Gastrocnemius medialis (tissue), 4 donors: Measurements from ENCODE around the gene ZNF750. TPM values are rescaled to one million over a fixed set of nuclear protein-coding genes. Genes with fewer than 3 reads are reported as not detected.
A peak's percentile ranks its signal among the peaks of the same experiment; 100 is the strongest.

Experiments
- ATAC-seq, 2 donors: fragments of 150-250 bp; one replicate each; pipeline ENCODE4 v1.9.1; 2016
- DNase-seq, 2 donors: peaks; one replicate each; pipeline ENCODE4 v3.0.0-alpha.2; 2019
- H3K27ac ChIP-seq, 4 donors: fragments of 200-600 bp; sonication (generic); 1 replicate in 1 of 4; 2 replicates in 3 of 4; pipeline ENCODE4 v1.5.1; 2016 to 2018; ENCODE audit warnings: mild to moderate bottlenecking in 2 of 4, moderate library complexity in 1 of 4
- H3K27me3 ChIP-seq, 3 donors: fragments of 200-600 bp; sonication (generic) in 2 of 3; 1 replicate in 1 of 3; 2 replicates in 2 of 3; pipeline versions ENCODE4 v1.5.1 to v1.6.0; 2016 to 2019; ENCODE audit warnings: mild to moderate bottlenecking in 1 of 3, moderate library complexity in 1 of 3
- H3K36me3 ChIP-seq, 2 donors: fragments of 200-600 bp; sonication (generic) in 1 of 2; one replicate each; pipeline ENCODE4 v1.5.1; 2017 to 2018
- H3K4me1 ChIP-seq, 2 donors: fragments of 200-600 bp; sonication (generic) in 1 of 2; one replicate each; pipeline ENCODE4 v1.5.1; 2016 to 2017; ENCODE audit warnings: mild to moderate bottlenecking in 2 of 2
- H3K4me3 ChIP-seq, 4 donors: fragments of 200-600 bp; sonication (generic) in 3 of 4; 1 replicate in 1 of 4; 2 replicates in 3 of 4; pipeline ENCODE4 v1.5.1; 2016 to 2019; ENCODE audit warnings: mild to moderate bottlenecking in 2 of 4
- H3K9me3 ChIP-seq, 3 donors: fragments of 200-600 bp; sonication (generic) in 2 of 3; 1 replicate in 1 of 3; 2 replicates in 2 of 3; pipeline ENCODE4 v1.5.1; 2016 to 2019
- POLR2A ChIP-seq, 2 donors: fragments of 450-650 bp; IDR thresholded peaks; one replicate each; pipeline ENCODE4 v1.6.1; 2017; ENCODE audit warnings: antibody characterized with exemption in 2 of 2, mild to moderate bottlenecking in 2 of 2, moderate library complexity in 2 of 2
- in situ Hi-C, 4 donors: fragments of 200-750 bp; cut with MboI; loops; one replicate each; pipeline versions ENCODE4 v1.15.0 to v1.8.0; 2017; ENCODE audit warnings: low sequenced_read_pairs in 4 of 4
- intact Hi-C: fragments of 100-400 bp; cut with DNase I; formaldehyde crosslinking; loops from one replicate; pipeline ENCODE4 v1.15.1; 2023; ENCODE audit warnings: low total_unique reads
- total RNA-seq, 4 donors: library from RNA; depleted of rRNA; stranded (reverse); fragments of >200 nt; gene quantifications; one replicate each; pipeline versions ENCODE4 v1.1.0 to v1.2.3, GENCODE V29; 2016
- TF ChIP-seq, protein P1 (sequence below), 5 experiments: fragments of 450-650 bp in 3 of 5; fragments of 200-600 bp in 2 of 5; sonication (generic) in 2 of 5; IDR thresholded peaks in 4 of 5; conservative IDR thresholded peaks in 1 of 5; 1 replicate in 4 of 5; 2 replicates in 1 of 5; pipeline ENCODE4 v1.5.1; 2016 to 2019; ENCODE audit warnings: antibody characterized with exemption in 5 of 5, mild to moderate bottlenecking in 3 of 5, moderate library complexity in 3 of 5

Gene ZNF750
- total RNA-seq, 4 donors from 2014 or later: 2.5 to 17.8 (median 11.7) TPM

DNA sequence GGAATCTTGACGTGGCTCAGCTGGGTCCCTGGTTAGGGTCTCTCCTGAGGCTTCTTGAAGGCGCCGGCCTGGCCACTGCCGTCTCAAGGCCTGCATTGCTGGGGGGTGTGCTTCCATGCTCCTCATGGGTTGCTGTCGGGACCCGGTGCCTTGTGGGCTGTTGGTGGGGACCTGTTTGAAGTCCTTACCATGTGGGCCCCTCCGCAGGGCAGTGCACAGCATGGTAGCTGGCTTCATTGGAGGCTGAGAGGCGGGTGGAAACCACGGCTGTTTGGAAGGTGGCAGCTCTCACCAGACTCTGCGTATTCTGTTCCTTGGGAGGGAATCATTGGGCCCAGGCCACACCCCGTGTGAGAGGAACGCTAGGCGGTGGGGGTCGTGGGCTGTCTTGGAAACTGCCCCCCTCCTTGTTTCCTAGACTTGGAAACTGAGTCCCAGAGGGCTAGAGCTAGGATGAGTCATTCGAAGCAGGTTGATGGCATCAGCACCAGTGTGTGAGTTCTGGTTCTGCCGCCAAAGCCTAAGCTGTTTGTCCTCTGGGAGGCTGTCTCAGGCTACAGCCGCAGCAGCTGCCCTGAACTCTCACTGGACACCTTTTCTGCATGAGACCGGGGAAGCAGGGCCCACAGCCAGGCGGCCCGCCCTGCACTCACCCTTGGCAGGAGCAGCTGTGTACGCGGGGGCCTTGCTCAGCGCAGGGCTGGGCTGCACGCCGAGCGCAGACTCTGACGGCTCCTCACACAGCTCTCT, 35.2 kb downstream of the ZNF750 start:
- Histone ChIP-seq H3K27ac (peak overlapping the region; percentile 83 to 92 (median 88)), H3K4me1 (peaks cover 16 to 22% of the 10 kb centered on the region in 2 donors), H3K9me3 (no peaks in the 10 kb centered on the region), H3K27me3 (no peaks in the 10 kb centered on the region), H3K36me3 (peaks cover 0 to 10% of the 10 kb centered on the region in 2 donors), H3K4me3 (peak overlapping the region in 2 of 4 donors; percentile 3 to 14)
- ATAC-seq (peak; percentile 97 to 98), DNase-seq (peak; percentile 92 to 98)
- intact Hi-C loops (loop anchor here (1.0 to 5.0 kb wide), 4 partner anchors 17 to 108 kb away; no protein-coding TSS in a partner anchor), in situ Hi-C loops (no loop called here)
- TF ChIP-seq, protein P1, sequence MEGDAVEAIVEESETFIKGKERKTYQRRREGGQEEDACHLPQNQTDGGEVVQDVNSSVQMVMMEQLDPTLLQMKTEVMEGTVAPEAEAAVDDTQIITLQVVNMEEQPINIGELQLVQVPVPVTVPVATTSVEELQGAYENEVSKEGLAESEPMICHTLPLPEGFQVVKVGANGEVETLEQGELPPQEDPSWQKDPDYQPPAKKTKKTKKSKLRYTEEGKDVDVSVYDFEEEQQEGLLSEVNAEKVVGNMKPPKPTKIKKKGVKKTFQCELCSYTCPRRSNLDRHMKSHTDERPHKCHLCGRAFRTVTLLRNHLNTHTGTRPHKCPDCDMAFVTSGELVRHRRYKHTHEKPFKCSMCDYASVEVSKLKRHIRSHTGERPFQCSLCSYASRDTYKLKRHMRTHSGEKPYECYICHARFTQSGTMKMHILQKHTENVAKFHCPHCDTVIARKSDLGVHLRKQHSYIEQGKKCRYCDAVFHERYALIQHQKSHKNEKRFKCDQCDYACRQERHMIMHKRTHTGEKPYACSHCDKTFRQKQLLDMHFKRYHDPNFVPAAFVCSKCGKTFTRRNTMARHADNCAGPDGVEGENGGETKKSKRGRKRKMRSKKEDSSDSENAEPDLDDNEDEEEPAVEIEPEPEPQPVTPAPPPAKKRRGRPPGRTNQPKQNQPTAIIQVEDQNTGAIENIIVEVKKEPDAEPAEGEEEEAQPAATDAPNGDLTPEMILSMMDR (IDR thresholded peaks at IDR 0.05 in 4 of 5, conservative IDR thresholded peaks at IDR 0.05 in 1 of 5): peak in 1 of 5 experiments; percentile 13
- TF ChIP-seq POLR2A (IDR thresholded peaks at IDR 0.05): peak in 1 of 2 donors; percentile 24

DNA sequence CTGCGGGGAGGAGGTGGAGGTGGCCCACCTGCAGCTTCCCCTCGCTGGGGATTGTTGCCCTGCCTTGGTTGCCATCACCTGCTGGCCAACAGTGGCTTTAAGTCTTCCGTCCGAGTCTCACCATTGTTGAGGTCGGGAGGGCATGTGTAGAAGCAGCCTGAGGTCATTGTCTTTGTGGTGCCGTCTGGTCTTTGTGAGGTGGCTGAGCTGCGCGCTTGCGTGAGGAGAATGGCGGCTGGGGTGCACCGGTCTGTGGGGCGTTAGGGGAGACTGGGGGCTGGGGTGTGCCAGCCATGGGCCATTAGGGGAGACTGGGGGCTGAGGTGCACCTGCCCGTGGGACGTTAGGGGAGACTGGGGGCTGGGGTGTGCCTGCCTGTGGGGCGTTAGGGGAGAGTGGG, 36.2 kb downstream of the ZNF750 start:
- DNase-seq (no peak), ATAC-seq (no peak)
- H3K27me3 ChIP-seq: no peaks in the 10 kb centered on the region
- H3K36me3 ChIP-seq: peaks cover 0 to 13% of the 10 kb centered on the region in 2 donors
- H3K4me1 ChIP-seq: peaks cover 16 to 22% of the 10 kb centered on the region in 2 donors
- no peak overlapping the region for H3K4me3 ChIP-seq
- in situ Hi-C loops (no loop called here), intact Hi-C loops (loop anchor here (1.0 to 5.0 kb wide), 3 partner anchors 16 to 109 kb away; no protein-coding TSS in a partner anchor)
- H3K27ac ChIP-seq: peak overlapping the region in 1 of 4 donors; percentile 91
- TF ChIP-seq POLR2A (IDR thresholded peaks at IDR 0.05): no peak
- TF ChIP-seq, protein P1 (IDR thresholded peaks at IDR 0.05 in 4 of 5, conservative IDR thresholded peaks at IDR 0.05 in 1 of 5): no peak
- no peaks in the 10 kb centered on the region for H3K9me3 ChIP-seq

DNA sequence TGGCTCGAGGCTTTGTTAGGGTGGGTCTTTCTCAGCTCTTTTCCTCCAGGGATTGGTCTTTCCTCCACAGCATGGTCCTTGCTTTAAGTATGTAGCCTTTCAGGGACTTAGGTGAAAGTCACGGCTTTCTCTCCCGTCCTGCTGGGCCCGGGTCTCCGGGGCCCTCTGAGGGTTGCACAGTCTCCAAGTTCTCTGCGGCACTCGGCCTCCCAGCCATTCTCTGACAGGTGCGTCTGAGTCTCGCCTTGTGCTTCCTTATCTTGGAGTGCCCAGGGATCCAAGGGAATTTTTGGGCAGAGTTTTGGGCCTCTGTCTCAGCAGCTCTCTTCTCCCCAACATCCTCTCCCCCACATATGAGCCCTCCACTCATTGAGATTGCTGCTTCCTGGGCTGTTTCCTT, 36.6 kb downstream of the ZNF750 start:
- intact Hi-C loops: loop anchor here (5.0 kb wide), 1 partner anchor 109 kb away; no protein-coding TSS in a partner anchor
- H3K27me3 ChIP-seq: no peaks in the 10 kb centered on the region
- H3K36me3 ChIP-seq: peaks cover 0 to 13% of the 10 kb centered on the region in 2 donors
- ATAC-seq (no peak), DNase-seq (no peak)
- H3K4me3 ChIP-seq: no peak overlapping the region
- H3K4me1 ChIP-seq: peaks cover 16 to 22% of the 10 kb centered on the region in 2 donors
- in situ Hi-C loops: no loop called here
- no peak for TF ChIP-seq POLR2A (IDR thresholded peaks at IDR 0.05)
- TF ChIP-seq, protein P1 (IDR thresholded peaks at IDR 0.05 in 4 of 5, conservative IDR thresholded peaks at IDR 0.05 in 1 of 5): no peak
- H3K9me3 ChIP-seq: no peaks in the 10 kb centered on the region
- peak overlapping the region in 1 of 4 donors; percentile 91 for H3K27ac ChIP-seq

DNA sequence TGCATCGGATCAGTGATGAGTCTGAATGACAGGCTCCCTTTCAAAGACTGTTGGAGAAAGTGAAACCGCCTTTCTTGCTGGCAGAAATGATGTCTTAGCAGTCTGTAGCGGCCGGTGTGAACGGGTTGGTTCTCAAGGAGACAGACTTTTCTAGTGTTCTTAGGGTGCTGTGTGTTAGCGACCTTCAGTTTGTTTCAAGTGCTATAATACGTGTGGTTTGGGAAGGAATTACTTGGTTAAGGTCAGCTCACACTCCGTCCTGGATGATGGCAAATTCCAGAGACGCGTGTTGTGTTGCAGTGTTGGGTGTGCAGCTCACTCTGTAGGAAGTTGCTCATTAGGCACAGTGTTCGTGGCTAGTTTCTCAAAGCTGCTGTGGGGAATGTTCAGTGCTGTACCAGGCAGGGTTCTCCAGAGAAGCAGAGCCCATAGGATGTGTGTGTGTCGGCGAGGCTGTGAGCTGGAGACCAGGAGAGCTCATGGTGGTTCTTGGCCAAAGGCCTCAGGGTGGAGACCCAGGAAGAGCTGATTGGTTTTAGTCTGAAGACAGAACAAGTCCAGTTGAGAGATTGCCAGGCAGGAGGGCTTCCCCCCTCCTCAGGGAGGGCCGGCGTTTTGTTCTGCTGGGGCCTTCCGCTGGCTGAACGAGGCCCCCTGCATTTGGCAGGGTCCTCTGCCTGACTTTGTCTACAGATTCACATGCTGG, 37.6 kb downstream of the ZNF750 start:
- Histone ChIP-seq H3K9me3 (no peaks in the 10 kb centered on the region), H3K27ac (peak overlapping the region in 1 of 4 donors; percentile 25), H3K4me3 (no peak overlapping the region), H3K4me1 (peaks cover 16 to 22% of the 10 kb centered on the region in 2 donors), H3K36me3 (peaks cover 0 to 10% of the 10 kb centered on the region in 2 donors), H3K27me3 (no peaks in the 10 kb centered on the region)
- in situ Hi-C loops (no loop called here), intact Hi-C loops (loop anchor here (5.0 kb wide), 1 partner anchor 110 kb away; no protein-coding TSS in a partner anchor)
- TF ChIP-seq POLR2A (IDR thresholded peaks at IDR 0.05): no peak
- TF ChIP-seq, protein P1 (IDR thresholded peaks at IDR 0.05 in 4 of 5, conservative IDR thresholded peaks at IDR 0.05 in 1 of 5): no peak
- no peak for DNase-seq
- no peak for ATAC-seq
